IMR-90 (cell line): ENCODE measurements around the gene C13orf42. TPM values are rescaled to one million over a fixed set of nuclear protein-coding genes. Genes with fewer than 3 reads are reported as not detected.

Source experiments
- ATAC-seq: fragments of 200-7000 bp; cut with Tn5 transposase; 2 replicates; pipeline ENCODE4 v1.9.1; 2020; ENCODE audit warnings: low read depth, mild to moderate bottlenecking, moderate library complexity
- BruUV-seq: library from RNA; stranded (reverse); fragments of 400-500 nt; replicated peaks from 2 replicates; lab custom pipeline; 2021; lab: Mats Ljungman, UMichigan
- CTCF ChIA-PET: fragments of 300-600 bp; formaldehyde crosslinking; extraction: SDS; loops from one replicate; lab custom pipeline; 2021; ENCODE audit warnings: antibody characterized with exemption; lab: Yijun Ruan, JAX
- POLR2A ChIA-PET: fragments of 300-600 bp; sonication (Branson Sonifier 250); formaldehyde crosslinking; loops from one replicate; lab custom pipeline; 2022; ENCODE audit warnings: antibody characterized with exemption; ENCODE audit not compliant: unreplicated experiment; lab: Charles Lee
- DNase-seq: peaks from one replicate; pipeline ENCODE4 v3.0.0; 2013
- H2AFZ ChIP-seq: replicated peaks from 2 replicates; pipeline ENCODE3; 2013; ENCODE audit warnings: low read length, mild to moderate bottlenecking; ENCODE audit not compliant: poor library complexity
- H2AK5ac ChIP-seq: 2 replicates; pipeline ENCODE4 v1.6.1; 2013; ENCODE audit warnings: low read depth, low read length, inconsistent platforms
- H2AK9ac ChIP-seq: replicated peaks from 2 replicates; pipeline ENCODE3; 2013; ENCODE audit warnings: mild to moderate bottlenecking, low read depth, low read length, moderate library complexity; ENCODE audit not compliant: poor library complexity
- H2BK120ac ChIP-seq: 2 replicates; pipeline ENCODE4 v1.6.1; 2013; ENCODE audit warnings: low read depth, low read length, inconsistent platforms
- H2BK15ac ChIP-seq: 3 replicates; pipeline ENCODE4 v1.6.1; 2013; ENCODE audit warnings: low read depth, low read length, inconsistent platforms
- H2BK20ac ChIP-seq: 2 replicates; pipeline ENCODE4 v1.6.1; 2013; ENCODE audit warnings: low read depth, mild to moderate bottlenecking, inconsistent platforms, low read length, moderate library complexity
- H2BK5ac ChIP-seq: 2 replicates; pipeline ENCODE4 v1.6.1; 2013; ENCODE audit warnings: mild to moderate bottlenecking, low read depth, low read length, inconsistent platforms; ENCODE audit not compliant: poor library complexity, severe bottlenecking
- H3K14ac ChIP-seq: replicated peaks from 2 replicates; pipeline ENCODE4 v1.6.1; 2013; ENCODE audit warnings: low read depth, low read length, inconsistent platforms
- H3K18ac ChIP-seq: 2 replicates; pipeline ENCODE4 v1.6.1; 2013; ENCODE audit warnings: low read depth, low read length, control low read depth
- H3K23ac ChIP-seq: 2 replicates; pipeline ENCODE4 v1.6.1; 2013; ENCODE audit warnings: low read depth, low read length, inconsistent platforms
- H3K27ac ChIP-seq: 2 replicates; pipeline ENCODE4 v1.5.1; 2013; ENCODE audit warnings: mild to moderate bottlenecking, control low read depth, low read length; ENCODE audit not compliant: insufficient read depth
- H3K27me3 ChIP-seq: 2 replicates; pipeline ENCODE4 v1.6.1; 2013; ENCODE audit warnings: low read length; ENCODE audit not compliant: control insufficient read depth, insufficient read depth
- H3K36me3 ChIP-seq: 2 replicates; pipeline ENCODE4 v1.6.1; 2013; ENCODE audit warnings: low read length, mixed read lengths; ENCODE audit not compliant: control insufficient read depth, insufficient read depth
- H3K4ac ChIP-seq: 2 replicates; pipeline ENCODE4 v1.6.1; 2013; ENCODE audit warnings: low read depth, low read length, inconsistent platforms
- H3K4me1 ChIP-seq: 2 replicates; pipeline ENCODE4 v1.6.1; 2013; ENCODE audit warnings: low read length, mixed read lengths; ENCODE audit not compliant: control insufficient read depth, insufficient read depth
- H3K4me2 ChIP-seq: 2 replicates; pipeline ENCODE4 v1.6.1; 2013; ENCODE audit warnings: low read depth, mild to moderate bottlenecking, control low read depth, low read length, moderate library complexity
- H3K4me3 ChIP-seq: 2 replicates; pipeline ENCODE4 v1.5.1; 2013; ENCODE audit warnings: low read depth, mild to moderate bottlenecking, control low read depth, low read length, moderate library complexity; ENCODE audit not compliant: insufficient read depth
- H3K56ac ChIP-seq: 2 replicates; pipeline ENCODE4 v1.6.1; 2013; ENCODE audit warnings: low read length, inconsistent platforms; ENCODE audit not compliant: insufficient read depth; ENCODE audit errors: extremely low read depth
- H3K79me1 ChIP-seq, 2 experiments: 2 replicates each; pipeline ENCODE4 v1.6.1; 2013; ENCODE audit warnings: low read length in 2 of 2, inconsistent platforms in 1 of 2, low read depth in 1 of 2
- H3K9ac ChIP-seq: 2 replicates; pipeline ENCODE4 v1.6.1; 2013; ENCODE audit warnings: low read depth, low read length, control low read depth
- H3K9me1 ChIP-seq: 2 replicates; pipeline ENCODE4 v1.6.1; 2013; ENCODE audit warnings: low read length, inconsistent platforms; ENCODE audit not compliant: insufficient read depth
- H3K9me3 ChIP-seq: 2 replicates; pipeline ENCODE4 v1.6.1; 2013; ENCODE audit warnings: low read length; ENCODE audit not compliant: control insufficient read depth, insufficient read depth
- H4K20me1 ChIP-seq: 2 replicates; pipeline ENCODE4 v1.6.1; 2013; ENCODE audit warnings: low read length, inconsistent platforms; ENCODE audit not compliant: insufficient read depth
- H4K5ac ChIP-seq: 2 replicates; pipeline ENCODE4 v1.6.1; 2013; ENCODE audit warnings: mild to moderate bottlenecking, low read depth, low read length, control low read depth
- H4K8ac ChIP-seq, 2 experiments: 2 replicates each; pipeline ENCODE4 v1.6.1; 2013; ENCODE audit warnings: low read depth in 2 of 2, low read length in 2 of 2, control low read depth in 1 of 2, inconsistent platforms in 1 of 2
- H4K91ac ChIP-seq: 2 replicates; pipeline ENCODE4 v1.6.1; 2013; ENCODE audit warnings: low read depth, low read length, inconsistent platforms; ENCODE audit not compliant: insufficient read depth
- BHLHE40 ChIP-seq: fragments of 150-350 bp; IDR thresholded peaks from 2 replicates; pipeline ENCODE4 v1.6.1; 2016; ENCODE audit warnings: mild to moderate bottlenecking, low read depth, low read length
- CHD1 ChIP-seq: IDR thresholded peaks from 2 replicates; pipeline ENCODE4 v1.6.1; 2012; ENCODE audit warnings: low read depth, low read length, improper control_type of control experiment
- ELK1 ChIP-seq: fragments of 150-350 bp; IDR thresholded peaks from 2 replicates; pipeline ENCODE4 v1.6.1; 2016; ENCODE audit warnings: low read depth, mild to moderate bottlenecking, low read length, moderate library complexity, borderline replicate concordance
- FOS ChIP-seq: fragments of 150-350 bp; IDR thresholded peaks from 2 replicates; pipeline ENCODE4 v1.6.1; 2016; ENCODE audit warnings: low read depth, low read length
- POLR2A ChIP-seq: IDR thresholded peaks from 2 replicates; pipeline ENCODE4 v1.6.1; 2012; ENCODE audit warnings: mild to moderate bottlenecking, low read depth, low read length
- SMC3 ChIP-seq: fragments of 150-350 bp; IDR thresholded peaks from 2 replicates; pipeline ENCODE4 v1.6.1; 2016; ENCODE audit warnings: low read depth, mild to moderate bottlenecking, antibody characterized with exemption, low read length, moderate library complexity
- dilution Hi-C: fragments of 300-500 bp; cut with HindIII; formaldehyde crosslinking; loops from one replicate; pipeline ENCODE4 v1.14.3; 2018; ENCODE audit warnings: low sequenced_read_pairs; ENCODE audit not compliant: unreplicated experiment
- in situ Hi-C: fragments of 300-500 bp; cut with MboI; formaldehyde crosslinking; loops from 3 replicates; pipeline ENCODE4 v1.14.3; 2019; ENCODE audit warnings: low sequenced_read_pairs, inconsistent platforms, mixed read lengths
- intact Hi-C: fragments of 100-400 bp; cut with micrococcal nuclease; formaldehyde crosslinking; loops from 2 replicates; pipeline ENCODE4 v1.10.0; 2022
- polyA plus RNA-seq, 3 experiments: library from polyadenylated mRNA; depleted of rRNA; stranded (reverse); fragments of >200 nt; gene quantifications; 2 replicates each; pipeline ENCODE4 v1.2.3, GENCODE V29; 2012; ENCODE audit warnings: low replicate concordance in 1 of 3
- total RNA-seq: library from RNA; depleted of rRNA; stranded (reverse); fragments of >200 nt; gene quantifications from 2 replicates; pipeline ENCODE4 v1.2.3, GENCODE V29; 2012

Gene C13orf42
- total and polyA plus RNA-seq, 2 of the 4 experiments (the other 2 are of a cell fraction): not detected

DNA sequence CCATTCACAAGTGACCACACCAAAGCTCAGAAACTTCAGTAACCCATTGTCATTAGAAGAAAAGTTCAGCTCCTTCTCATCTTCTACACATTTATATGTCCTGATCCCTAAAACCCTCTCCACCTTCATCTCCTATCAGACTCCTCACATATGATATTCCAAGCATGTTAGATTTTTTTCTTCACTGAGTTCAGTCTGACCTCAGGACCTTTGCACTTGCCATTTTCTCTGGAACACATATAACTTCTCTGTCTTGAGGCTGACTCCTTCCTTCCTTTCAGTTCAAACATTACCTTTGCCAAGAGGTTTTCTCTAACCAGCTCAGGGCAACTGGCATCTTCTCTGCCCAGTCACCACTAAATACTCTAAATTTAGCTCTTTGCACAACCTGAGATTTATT lies 54.1 kb downstream of the C13orf42 start:
- Histone ChIP-seq H3K27me3 (peaks cover 22% of the 10 kb centered on the region), H3K4me1 (no peaks in the 10 kb centered on the region), H3K4ac (no peak overlapping the region), H2BK20ac (no peak overlapping the region), H2BK5ac (no peak overlapping the region), H2AK5ac (no peak overlapping the region), H4K5ac (no peak overlapping the region), H3K23ac (no peak overlapping the region), H3K36me3 (no peaks in the 10 kb centered on the region), H3K9ac (no peak overlapping the region), H3K27ac (no peak overlapping the region), H4K8ac (no peak overlapping the region), H3K4me2 (no peak overlapping the region), H2BK120ac (no peak overlapping the region), H3K4me3 (no peak overlapping the region), H2BK15ac (no peak overlapping the region), H2AK9ac (no peak overlapping the region), H3K56ac (no peak overlapping the region), H3K18ac (no peak overlapping the region), H3K14ac (no peak overlapping the region), H4K91ac (no peak overlapping the region), H2AFZ (no peak overlapping the region), H4K20me1 (no peaks in the 10 kb centered on the region), H3K9me1 (no peaks in the 10 kb centered on the region), H3K9me3 (no peaks in the 10 kb centered on the region), H3K79me1 (no peaks in the 10 kb centered on the region)
- CTCF ChIA-PET: interaction anchor here (0.6 kb wide), 1 partner anchor 21 kb away, joined by 7 read pairs; no protein-coding TSS in a partner anchor
- TF ChIP-seq SMC3 (no peak), FOS (no peak), CHD1 (no peak), BHLHE40 (no peak), ELK1 (no peak), POLR2A (no peak)
- in situ Hi-C loops: loop anchor here (25.0 kb wide), 1 partner anchor 1395 kb away; no protein-coding TSS in a partner anchor
- ATAC-seq (no peak), DNase-seq (no peak)
- POLR2A ChIA-PET: interaction anchor here (0.7 kb wide), 1 partner anchor 246 kb away, joined by 6 read pairs; no protein-coding TSS in a partner anchor
- intact Hi-C loops: no loop called here
- no TSS peak for BruUV-seq
- dilution Hi-C loops: no loop called here
